Central memory CD8-positive, alpha-beta T cell (primary cell): ENCODE measurements around the gene PITPNC1.

Source experiments
- ATAC-seq: fragments of 150-1000 bp; cut with Tn5 transposase; replicated peaks from 2 replicates; pipeline ENCODE4 v1.10.0; 2022; ENCODE audit warnings: mild to moderate bottlenecking, moderate FRiP score, moderate number of reproducible peaks; ENCODE audit not compliant: poor library complexity, severe bottlenecking; ENCODE audit errors: extremely low read depth
- DNase-seq, 2 donors: peaks; one replicate each; pipeline ENCODE4 v3.0.0; 2021; ENCODE audit warnings: low spot score in 2 of 2
- H3K27ac Mint-ChIP-seq: one replicate; pipeline ENCODE4 v1.8.0; 2022; ENCODE audit warnings: low read depth, mild to moderate bottlenecking, moderate library complexity, mixed read lengths
- H3K27me3 Mint-ChIP-seq: one replicate; pipeline ENCODE4 v1.8.0; 2022; ENCODE audit warnings: mixed read lengths
- H3K36me3 Mint-ChIP-seq: one replicate; pipeline ENCODE4 v1.8.0; 2022; ENCODE audit warnings: mild to moderate bottlenecking, moderate library complexity, mixed read lengths; ENCODE audit not compliant: insufficient read depth
- H3K4me1 Mint-ChIP-seq: one replicate; pipeline ENCODE4 v1.8.0; 2022; ENCODE audit warnings: mixed read lengths
- H3K4me3 Mint-ChIP-seq: one replicate; pipeline ENCODE4 v1.8.0; 2022; ENCODE audit warnings: mild to moderate bottlenecking, moderate library complexity, mixed read lengths
- H3K9me3 Mint-ChIP-seq: one replicate; pipeline ENCODE4 v1.8.0; 2022; ENCODE audit warnings: mixed read lengths

Gene PITPNC1

DNA sequence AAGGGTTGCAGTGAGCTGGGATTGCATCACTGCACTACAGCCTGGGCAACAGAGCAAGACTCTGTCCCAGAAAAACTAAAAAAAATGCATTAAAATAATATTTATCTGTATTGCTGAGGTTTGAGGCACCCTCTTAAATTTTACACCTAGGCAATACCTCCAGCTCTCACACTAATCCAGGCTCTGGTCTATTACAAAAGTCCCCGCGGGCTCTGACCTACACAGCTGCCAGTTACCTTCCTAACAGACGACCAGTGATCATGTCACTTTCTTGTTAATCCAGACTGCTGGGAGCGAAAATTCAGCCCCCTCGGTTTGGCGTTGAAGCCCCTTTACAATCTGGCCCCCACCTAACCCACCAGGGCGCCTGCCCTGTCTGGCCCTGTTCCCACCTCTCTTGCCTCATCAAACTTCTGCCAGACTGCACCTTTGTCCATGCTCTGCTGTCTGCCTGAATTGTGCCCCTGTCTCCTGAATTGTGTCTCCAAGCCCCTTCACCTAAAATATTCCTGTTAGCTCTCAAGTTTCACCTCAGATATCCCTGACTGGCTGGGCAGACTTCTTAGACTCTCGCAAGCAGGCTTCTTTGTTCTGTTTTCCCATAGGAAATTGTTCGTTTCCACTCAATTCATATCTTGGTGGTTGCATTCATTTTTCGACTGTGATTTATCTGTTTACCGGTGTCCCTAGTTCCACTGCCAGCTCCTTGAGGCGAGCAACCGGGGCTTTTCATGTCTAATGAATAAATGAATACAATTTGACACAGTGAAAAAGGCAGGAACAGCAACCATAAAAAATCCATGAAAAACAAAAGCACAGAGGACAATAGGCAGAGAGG is 65.9 kb downstream of the PITPNC1 start:
- Mint-ChIP-seq H3K27ac (peak overlapping the region; percentile 78), H3K4me1 (peaks cover 63% of the 10 kb centered on the region), H3K4me3 (peak overlapping the region; percentile 60), H3K36me3 (peaks cover 16% of the 10 kb centered on the region), H3K27me3 (no peaks in the 10 kb centered on the region), H3K9me3 (no peaks in the 10 kb centered on the region)
- ATAC-seq (no peak), DNase-seq (no peak)

DNA sequence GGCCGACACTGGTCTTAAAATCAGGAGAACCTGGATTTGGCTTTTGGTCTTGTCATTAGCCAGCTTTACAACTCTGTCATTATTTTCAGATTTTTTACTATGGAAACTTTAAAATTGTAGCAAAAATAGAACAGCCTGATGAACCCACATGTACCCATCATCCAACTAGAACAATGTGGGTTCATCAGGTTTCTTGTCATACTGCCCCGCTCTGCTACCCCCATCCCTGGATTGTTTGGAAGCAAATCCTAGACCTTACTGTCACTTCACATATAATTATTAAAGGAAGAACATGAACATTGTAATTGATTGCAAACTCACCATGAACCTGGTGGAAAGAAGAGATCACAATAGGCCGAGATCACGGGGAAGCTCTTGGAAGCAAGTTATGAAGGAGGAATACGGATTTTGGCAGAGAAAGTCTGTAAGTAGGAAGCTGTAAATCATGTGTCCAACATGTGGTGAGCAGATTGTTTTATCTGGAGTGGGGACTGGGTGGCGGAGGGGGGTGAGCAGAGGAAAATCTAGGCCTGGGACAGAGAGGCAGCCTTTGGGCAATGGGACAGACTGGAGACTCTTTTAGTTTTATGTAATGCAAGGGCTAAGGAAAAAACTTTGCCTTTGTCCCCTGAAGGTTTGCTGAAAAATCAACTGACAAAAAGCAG is 67.0 kb downstream of the PITPNC1 start:
- DNase-seq (no peak), ATAC-seq (no peak)
- Mint-ChIP-seq H3K4me3 (no peak overlapping the region), H3K36me3 (peaks cover 16% of the 10 kb centered on the region), H3K9me3 (no peaks in the 10 kb centered on the region), H3K27ac (peak overlapping the region; percentile 78), H3K27me3 (no peaks in the 10 kb centered on the region), H3K4me1 (peaks cover 66% of the 10 kb centered on the region)

DNA sequence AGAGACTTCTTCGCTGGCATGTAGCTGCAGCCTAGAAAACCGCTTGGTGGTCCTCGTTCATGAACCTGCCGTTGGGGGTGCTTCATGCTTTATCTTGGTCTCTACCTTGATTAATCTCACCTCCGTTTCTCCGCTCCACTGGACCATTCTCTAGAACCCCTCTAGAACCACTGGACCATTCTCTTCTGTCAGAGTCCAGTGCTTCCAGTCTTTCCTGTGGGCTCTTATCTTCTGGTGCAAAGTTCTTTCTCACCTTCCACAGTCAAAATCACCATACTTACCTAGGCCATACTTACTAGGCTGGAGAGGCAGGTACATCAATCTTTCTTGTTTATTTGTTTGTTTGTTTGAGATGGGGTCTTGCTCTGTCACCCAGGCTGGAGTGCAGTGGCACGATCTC is 71.4 kb downstream of the PITPNC1 start:
- H3K36me3 Mint-ChIP-seq, result peaks cover 13% of the 10 kb centered on the region
- peaks cover 77% of the 10 kb centered on the region for H3K4me1 Mint-ChIP-seq
- peak overlapping the region; percentile 91 for H3K27ac Mint-ChIP-seq

DNA sequence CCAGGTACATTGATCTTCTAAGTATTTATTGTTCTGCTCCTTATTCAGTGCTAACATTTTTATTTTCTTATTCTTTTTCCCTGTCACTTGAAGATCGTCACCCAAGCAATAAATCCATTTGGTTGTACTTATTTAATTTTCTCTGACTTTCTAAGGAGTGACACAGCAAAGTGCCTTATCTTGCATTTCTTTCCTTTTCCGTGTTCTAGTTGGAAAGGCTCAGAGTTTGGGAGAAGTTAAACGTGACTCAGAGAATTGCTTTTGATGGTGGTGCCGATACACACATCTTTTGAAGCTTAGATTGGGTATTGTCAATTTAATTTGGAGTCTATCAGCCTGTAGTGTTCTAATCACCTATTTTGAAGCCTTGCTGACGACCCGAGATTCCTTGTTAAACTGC is 72.0 kb downstream of the PITPNC1 start:
- Mint-ChIP-seq H3K4me1 (peaks cover 74% of the 10 kb centered on the region), H3K9me3 (no peaks in the 10 kb centered on the region), H3K36me3 (peaks cover 13% of the 10 kb centered on the region), H3K4me3 (peak overlapping the region; percentile 59), H3K27ac (peak overlapping the region; percentile 91), H3K27me3 (no peaks in the 10 kb centered on the region)
- no peak for ATAC-seq
- no peak for DNase-seq

More for the DNA sequence above, 71.4 kb downstream of the PITPNC1 start:
- H3K9me3 Mint-ChIP-seq, result no peaks in the 10 kb centered on the region
- no peaks in the 10 kb centered on the region for H3K27me3 Mint-ChIP-seq
- H3K4me3 Mint-ChIP-seq, result peak overlapping the region; percentile 59
- ATAC-seq (no peak), DNase-seq (no peak)

DNA sequence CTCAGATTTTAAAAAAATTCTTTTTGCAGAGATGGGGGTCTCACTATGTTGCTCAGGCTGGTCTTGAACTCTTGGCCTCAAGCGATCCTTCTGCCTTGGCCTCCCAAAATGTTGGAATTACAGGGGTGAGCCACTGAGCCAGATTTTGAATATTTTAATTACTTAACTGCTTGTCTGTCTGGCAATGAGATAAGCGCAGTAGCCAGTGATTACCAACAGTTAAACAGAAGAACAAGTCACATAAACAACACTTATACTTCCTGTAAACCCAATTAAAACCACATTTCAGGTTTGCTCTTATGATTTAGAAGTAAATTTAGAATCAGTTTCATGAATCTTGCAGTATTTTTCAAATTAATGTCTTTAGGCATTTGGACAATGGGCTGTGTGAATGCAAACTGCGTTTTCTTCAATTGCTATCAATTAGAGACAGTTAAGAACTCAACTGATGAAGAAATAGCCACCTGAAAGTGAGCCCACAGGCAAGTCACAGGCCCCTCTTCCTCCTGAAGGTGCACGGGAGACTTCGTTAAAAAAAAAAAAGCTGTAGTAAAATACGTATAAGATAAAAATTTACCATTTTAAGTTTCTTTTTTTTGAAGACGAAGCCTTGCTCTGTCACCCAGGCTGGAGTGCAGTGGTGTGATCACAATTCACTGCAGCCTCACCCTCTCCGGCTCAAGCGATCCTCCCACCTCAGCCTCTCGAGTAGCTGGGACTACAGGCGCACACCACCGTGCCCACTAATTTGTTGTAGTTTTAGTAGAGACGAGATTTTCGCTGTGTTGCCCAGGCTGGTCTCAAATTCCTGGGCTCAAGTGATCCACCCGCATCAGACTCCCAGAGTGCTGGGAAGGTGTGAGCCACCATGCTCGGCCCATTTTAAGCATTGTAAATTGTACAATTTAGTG is 73.0 kb downstream of the PITPNC1 start:
- H3K36me3 Mint-ChIP-seq, result peaks cover 13% of the 10 kb centered on the region
- peak overlapping the region; percentile 59 for H3K4me3 Mint-ChIP-seq
- peaks cover 70% of the 10 kb centered on the region for H3K4me1 Mint-ChIP-seq
- no peaks in the 10 kb centered on the region for H3K27me3 Mint-ChIP-seq
- H3K27ac Mint-ChIP-seq, result peak overlapping the region; percentile 91
- ATAC-seq, result peak; percentile 64
- H3K9me3 Mint-ChIP-seq, result no peaks in the 10 kb centered on the region
- DNase-seq, result peak in 1 of 2 donors; percentile 32

DNA sequence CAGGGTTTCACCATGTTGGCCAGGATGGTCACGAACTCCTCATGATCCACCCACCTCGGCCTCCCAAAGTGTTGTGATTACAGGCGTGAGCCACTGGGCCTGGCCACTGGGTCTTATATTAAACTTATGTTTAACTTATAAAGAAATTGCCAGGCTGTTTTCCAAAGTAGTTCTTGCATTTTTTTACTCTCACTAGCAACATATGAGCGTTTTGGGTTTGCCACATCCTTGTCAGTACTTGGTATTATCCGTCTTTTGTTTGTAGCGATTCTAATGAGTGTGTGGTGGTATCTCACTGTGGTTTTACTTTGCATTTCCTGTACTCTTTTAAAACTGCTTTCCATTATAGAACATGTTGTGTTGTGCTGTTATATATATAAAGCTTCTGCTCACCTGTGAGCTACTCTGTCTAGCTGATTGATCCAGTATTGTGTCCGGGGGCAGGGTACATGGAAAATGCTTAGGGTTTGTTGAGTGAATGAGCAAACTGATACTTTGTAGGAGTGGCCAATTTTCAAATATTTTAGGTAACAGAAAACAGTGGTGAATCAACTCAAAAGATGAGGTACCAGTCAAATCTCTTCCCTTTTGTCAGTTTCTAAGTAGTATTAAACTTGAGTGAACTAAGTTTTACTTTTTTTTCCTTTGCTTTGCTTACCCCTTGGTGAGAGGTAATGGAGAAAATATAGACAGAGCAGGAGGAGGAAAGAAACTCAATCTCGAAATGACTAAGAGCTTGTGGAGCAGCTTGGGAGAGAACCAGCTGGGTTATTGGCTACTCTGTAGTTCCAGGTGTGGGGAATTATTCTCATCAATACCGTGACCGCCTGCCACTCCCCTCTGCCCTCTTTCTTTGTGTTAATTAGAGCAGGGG is 75.8 kb downstream of the PITPNC1 start:
- Mint-ChIP-seq H3K9me3 (peaks cover 1% of the 10 kb centered on the region), H3K27ac (peak overlapping the region; percentile 91), H3K4me1 (peaks cover 82% of the 10 kb centered on the region), H3K4me3 (peak overlapping the region; percentile 59), H3K36me3 (peaks cover 11% of the 10 kb centered on the region), H3K27me3 (no peaks in the 10 kb centered on the region)
- ATAC-seq (peak; percentile 91), DNase-seq (peak in 1 of 2 donors; percentile 34)

DNA sequence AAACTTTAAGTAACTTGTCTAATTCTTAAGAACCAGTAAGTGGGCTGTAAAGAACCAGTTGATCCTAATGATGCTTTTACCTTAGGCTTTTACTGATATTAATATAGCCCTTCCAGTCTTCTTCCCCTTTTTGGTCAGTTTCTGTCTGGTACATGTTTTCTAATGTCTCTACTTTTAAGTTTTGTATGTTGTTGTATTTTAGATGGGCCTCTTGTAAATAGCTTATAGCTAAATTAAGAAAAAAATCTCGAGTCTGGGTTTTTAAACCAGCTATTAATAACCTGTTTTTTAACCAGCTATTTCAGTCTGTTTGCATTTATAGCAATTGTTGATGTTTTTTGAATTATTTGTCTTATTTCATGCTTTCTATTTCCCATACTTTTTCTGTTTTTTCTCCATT is 79.0 kb downstream of the PITPNC1 start:
- no peaks in the 10 kb centered on the region for H3K27me3 Mint-ChIP-seq
- DNase-seq (no peak), ATAC-seq (no peak)
- H3K27ac Mint-ChIP-seq, result peak overlapping the region; percentile 91
- H3K36me3 Mint-ChIP-seq, result peaks cover 12% of the 10 kb centered on the region
- peaks cover 74% of the 10 kb centered on the region for H3K4me1 Mint-ChIP-seq
- H3K4me3 Mint-ChIP-seq, result no peak overlapping the region
- peaks cover 7% of the 10 kb centered on the region for H3K9me3 Mint-ChIP-seq

DNA sequence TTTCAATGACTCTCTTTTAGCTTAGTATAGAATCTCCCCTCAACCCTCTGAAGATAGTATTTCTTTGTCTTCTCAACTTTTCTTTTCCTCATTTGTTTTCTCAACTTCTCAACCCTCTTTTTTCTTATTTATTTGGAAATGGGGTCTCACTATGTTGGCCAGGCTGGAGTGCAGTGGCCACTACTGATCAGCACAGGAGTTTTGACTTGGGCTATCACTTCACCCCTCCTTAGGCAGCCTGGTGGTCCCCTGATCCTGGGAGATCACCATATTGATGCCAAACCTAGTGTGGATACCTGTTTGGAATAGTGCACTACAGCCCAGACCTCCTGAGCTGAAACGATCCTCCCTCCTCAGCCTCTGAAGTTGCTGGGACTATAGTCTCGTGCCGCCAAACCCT is 79.8 kb downstream of the PITPNC1 start:
- DNase-seq (no peak), ATAC-seq (no peak)
- Mint-ChIP-seq H3K4me1 (peaks cover 74% of the 10 kb centered on the region), H3K27me3 (no peaks in the 10 kb centered on the region), H3K4me3 (no peak overlapping the region), H3K9me3 (peaks cover 7% of the 10 kb centered on the region), H3K36me3 (peaks cover 11% of the 10 kb centered on the region), H3K27ac (peak overlapping the region; percentile 91)

DNA sequence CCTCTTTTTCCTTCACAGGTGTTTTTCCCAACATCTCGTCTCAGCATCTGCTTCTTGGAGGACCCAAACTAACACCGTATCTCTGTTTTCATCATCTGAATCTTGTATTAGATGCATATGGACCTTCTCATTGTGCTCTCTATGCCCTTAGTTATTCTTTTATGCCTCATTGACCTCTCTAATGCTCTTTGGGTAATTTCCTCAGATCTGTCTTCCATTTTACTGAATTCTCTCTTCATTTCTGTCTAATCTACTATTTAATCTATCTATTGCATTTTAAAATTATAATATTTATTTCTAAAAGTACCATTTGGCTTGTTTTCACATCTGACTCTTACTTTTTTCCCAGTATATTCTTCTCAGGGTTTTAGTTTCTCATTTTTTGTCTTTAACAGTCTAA is 81.1 kb downstream of the PITPNC1 start:
- Mint-ChIP-seq H3K36me3 (peaks cover 6% of the 10 kb centered on the region), H3K9me3 (peaks cover 7% of the 10 kb centered on the region), H3K4me1 (peaks cover 70% of the 10 kb centered on the region), H3K4me3 (peak overlapping the region; percentile 12), H3K27me3 (no peaks in the 10 kb centered on the region), H3K27ac (peak overlapping the region; percentile 91)
- ATAC-seq (no peak), DNase-seq (no peak)

DNA sequence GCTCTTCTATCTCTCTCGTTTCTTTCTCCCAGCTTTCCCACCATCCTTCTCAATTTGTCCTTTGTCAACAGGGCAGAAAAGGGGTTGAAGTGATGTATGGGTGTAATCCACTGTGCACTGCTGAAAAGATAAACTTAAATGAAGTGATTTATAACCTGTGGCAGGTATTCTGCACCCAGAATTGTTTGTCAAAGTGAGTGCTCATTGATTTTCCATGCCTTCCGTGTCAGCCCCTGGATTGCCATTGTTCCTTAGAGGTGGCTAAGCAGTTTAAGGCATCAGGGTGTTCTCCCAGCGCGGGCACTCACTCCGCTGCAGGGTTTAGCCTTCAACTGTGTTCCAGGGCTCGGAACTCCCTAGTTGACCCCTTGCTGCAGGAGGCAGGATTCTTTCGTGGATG is 82.9 kb downstream of the PITPNC1 start:
- DNase-seq, result no peak
- H3K4me1 Mint-ChIP-seq, result peaks cover 70% of the 10 kb centered on the region
- no peaks in the 10 kb centered on the region for H3K27me3 Mint-ChIP-seq
- peak overlapping the region; percentile 50 for H3K27ac Mint-ChIP-seq
- H3K9me3 Mint-ChIP-seq, result peaks cover 7% of the 10 kb centered on the region
- H3K4me3 Mint-ChIP-seq, result no peak overlapping the region
- ATAC-seq, result no peak
- H3K36me3 Mint-ChIP-seq, result peaks cover 8% of the 10 kb centered on the region

DNA sequence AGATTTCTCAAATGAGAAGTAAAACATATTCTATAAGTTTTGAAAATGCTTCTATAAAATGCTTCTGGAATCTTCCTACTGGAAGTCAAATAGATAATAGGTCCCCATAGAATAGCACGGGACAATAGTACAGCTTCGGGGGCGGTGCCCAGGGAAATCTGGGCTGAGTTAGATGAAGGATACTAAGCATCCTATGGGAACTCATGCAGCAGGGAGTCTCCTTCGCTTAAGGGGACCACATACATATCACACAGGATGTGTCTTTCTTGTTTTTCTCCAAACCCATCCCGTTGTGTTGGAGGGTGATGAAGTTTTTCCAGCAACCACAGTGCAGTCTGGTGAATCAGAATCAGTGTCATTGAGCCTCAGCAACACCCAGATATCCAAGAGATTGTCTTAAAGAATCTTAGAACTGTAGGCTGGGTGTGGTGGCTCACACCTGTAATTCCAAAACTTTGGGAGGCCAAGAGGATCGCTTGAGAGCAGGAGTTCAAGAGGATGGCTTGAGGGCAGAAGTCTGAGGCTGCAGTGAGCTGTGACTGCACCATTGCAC is 84.2 kb downstream of the PITPNC1 start:
- DNase-seq (no peak), ATAC-seq (no peak)
- H3K27me3 Mint-ChIP-seq, result no peaks in the 10 kb centered on the region
- H3K4me3 Mint-ChIP-seq, result no peak overlapping the region
- H3K4me1 Mint-ChIP-seq, result peaks cover 72% of the 10 kb centered on the region
- peak overlapping the region; percentile 71 for H3K27ac Mint-ChIP-seq
- peaks cover 8% of the 10 kb centered on the region for H3K36me3 Mint-ChIP-seq
- peaks cover 7% of the 10 kb centered on the region for H3K9me3 Mint-ChIP-seq
